ENCODE results near the gene CUL5. TPM values are rescaled to one million over a fixed set of nuclear protein-coding genes. Genes with fewer than 3 reads are reported as not detected.

The CUL5 gene
- polyA plus RNA-seq, 3 donors: 24.7 to 37.8 (median 36.7) TPM

- WGBS (ENCODE audit: insufficient coverage): no CpG with 5 or more reads among the region's 1 CpG
- Histone ChIP-seq H3K9ac (ENCODE audit: insufficient read depth, low read length, poor library complexity, severe bottlenecking) (no peak overlapping the region), H3K27me3 (ENCODE audit: control insufficient read depth in 2 of 2, insufficient read depth in 2 of 2, low read length in 2 of 2) (no peaks in the 10 kb centered on the region), H3K9me3 (replicated peaks in 1 of 2; ENCODE audit: control insufficient read depth in 1 of 2, insufficient read depth in 1 of 2, low read length in 2 of 2) (no peaks in the 10 kb centered on the region), H2AFZ (ENCODE audit: insufficient read depth, low read depth, low read length, poor library complexity, severe bottlenecking) (no peak overlapping the region), H3K4me3 (replicated peaks in 1 of 3; ENCODE audit: low read depth in 2 of 3, low read length in 3 of 3) (no peak overlapping the region), H3K79me2 (ENCODE audit: insufficient read depth, low read length) (no peaks in the 10 kb centered on the region), H3K27ac (ENCODE audit: low read depth in 1 of 2, low read length in 2 of 2) (no peak overlapping the region), H3K36me3 (replicated peaks in 1 of 2; ENCODE audit: control insufficient read depth in 1 of 2, insufficient read depth in 2 of 2, low read length in 2 of 2) (peaks cover 76 to 93% of the 10 kb centered on the region in 2 donors), H3K4me2 (replicated peaks; ENCODE audit: extremely low read depth, low read length, poor library complexity, severe bottlenecking) (no peak overlapping the region), H3K4me1 (ENCODE audit: control insufficient read depth in 1 of 2, insufficient read depth in 2 of 2, low read length in 2 of 2) (no peaks in the 10 kb centered on the region), H4K20me1 (ENCODE audit: insufficient read depth, low read length) (no peaks in the 10 kb centered on the region)
- Mint-ChIP-seq H3K27ac (peak overlapping the region in 4 of 7 donors; percentile 0 to 66 (median 47)), H3K27me3 (ENCODE audit: low read depth in 3 of 3) (peaks cover 0 to 2% (median 0%) of the 10 kb centered on the region in 3 donors), H3K4me1 (no peaks in the 10 kb centered on the region), H3K4me3 (no peak overlapping the region), H3K9me3 (no peaks in the 10 kb centered on the region), H3K36me3 (peaks cover 65 to 82% of the 10 kb centered on the region in 2 donors)
- no peak for TF ChIP-seq CTCF (IDR thresholded peaks at IDR 0.05)
- intact Hi-C loops (cut with micrococcal nuclease): no loop called here
- no peak for DNase-seq
Observed at GRCh38 chr11:108101090-108101775, 92.5 kb downstream of the CUL5 start.

GRCh38 chr11:108111126-108111525, 102.4 kb downstream of the CUL5 start:
- Histone ChIP-seq H2AFZ (ENCODE audit: insufficient read depth, low read depth, low read length, poor library complexity, severe bottlenecking) (no peak overlapping the region), H3K79me2 (ENCODE audit: insufficient read depth, low read length) (no peaks in the 10 kb centered on the region), H3K9me3 (replicated peaks in 1 of 2; ENCODE audit: control insufficient read depth in 1 of 2, insufficient read depth in 1 of 2, low read length in 2 of 2) (no peaks in the 10 kb centered on the region), H3K4me1 (ENCODE audit: control insufficient read depth in 1 of 2, insufficient read depth in 2 of 2, low read length in 2 of 2) (no peaks in the 10 kb centered on the region), H3K4me2 (replicated peaks; ENCODE audit: extremely low read depth, low read length, poor library complexity, severe bottlenecking) (no peak overlapping the region), H3K27me3 (ENCODE audit: control insufficient read depth in 2 of 2, insufficient read depth in 2 of 2, low read length in 2 of 2) (no peaks in the 10 kb centered on the region), H3K9ac (ENCODE audit: insufficient read depth, low read length, poor library complexity, severe bottlenecking) (no peak overlapping the region), H3K4me3 (replicated peaks in 1 of 3; ENCODE audit: low read depth in 2 of 3, low read length in 3 of 3) (no peak overlapping the region), H3K27ac (ENCODE audit: low read depth in 1 of 2, low read length in 2 of 2) (no peak overlapping the region), H4K20me1 (ENCODE audit: insufficient read depth, low read length) (no peaks in the 10 kb centered on the region), H3K36me3 (replicated peaks in 1 of 2; ENCODE audit: control insufficient read depth in 1 of 2, insufficient read depth in 2 of 2, low read length in 2 of 2) (peaks cover 3 to 15% of the 10 kb centered on the region in 2 donors)
- Mint-ChIP-seq H3K9me3 (no peaks in the 10 kb centered on the region), H3K36me3 (peaks cover under 1 to 21% of the 10 kb centered on the region in 2 donors), H3K27ac (no peak overlapping the region), H3K4me1 (no peaks in the 10 kb centered on the region), H3K27me3 (ENCODE audit: low read depth in 3 of 3) (peaks cover 0 to under 1% (median 0%) of the 10 kb centered on the region in 3 donors), H3K4me3 (no peak overlapping the region)
- WGBS (ENCODE audit: insufficient coverage): no CpG with 5 or more reads among the region's 4 CpGs
- TF ChIP-seq CTCF (IDR thresholded peaks at IDR 0.05): no peak
- intact Hi-C loops (cut with micrococcal nuclease): loop anchor here in 1 of 2 donors (10.0 kb wide), 1 partner anchor 544 kb away; no protein-coding TSS in a partner anchor
- no peak for DNase-seq
